Mucosa of rectum (tissue), 2 donors: ENCODE data around the gene COL18A1.

Experiments used
- H3K27ac ChIP-seq, 2 donors: one replicate each; pipeline ENCODE4 v1.7.0; 2013; ENCODE audit warnings: inconsistent platforms in 2 of 2, low read depth in 2 of 2, low read length in 2 of 2
- H3K27me3 ChIP-seq, 2 donors: one replicate each; pipeline ENCODE4 v1.7.0; 2013; ENCODE audit warnings: low read length in 2 of 2; ENCODE audit not compliant: control insufficient read depth in 2 of 2, insufficient read depth in 2 of 2
- H3K36me3 ChIP-seq, 2 donors: one replicate each; pipeline ENCODE4 v1.7.0; 2013; ENCODE audit warnings: low read length in 2 of 2; ENCODE audit not compliant: control insufficient read depth in 2 of 2, insufficient read depth in 2 of 2
- H3K4me1 ChIP-seq, 2 donors: one replicate each; pipeline ENCODE4 v1.7.0; 2013; ENCODE audit warnings: low read length in 2 of 2, mild to moderate bottlenecking in 1 of 2; ENCODE audit not compliant: control insufficient read depth in 2 of 2, insufficient read depth in 2 of 2
- H3K4me3 ChIP-seq, 2 donors: one replicate each; pipeline ENCODE4 v1.7.0; 2013; ENCODE audit warnings: low read length in 2 of 2
- H3K9ac ChIP-seq, 2 donors: one replicate each; pipeline ENCODE4 v1.7.0; 2013; ENCODE audit warnings: low read length in 2 of 2, low read depth in 1 of 2, mild to moderate bottlenecking in 1 of 2
- H3K9me3 ChIP-seq, 2 donors: one replicate each; pipeline ENCODE4 v1.7.0; 2013; ENCODE audit warnings: low read length in 2 of 2; ENCODE audit not compliant: control insufficient read depth in 2 of 2
- donor health status: healthy.
- donor health status: Normal muscosa, but diverticular disease.

COL18A1 gene

DNA sequence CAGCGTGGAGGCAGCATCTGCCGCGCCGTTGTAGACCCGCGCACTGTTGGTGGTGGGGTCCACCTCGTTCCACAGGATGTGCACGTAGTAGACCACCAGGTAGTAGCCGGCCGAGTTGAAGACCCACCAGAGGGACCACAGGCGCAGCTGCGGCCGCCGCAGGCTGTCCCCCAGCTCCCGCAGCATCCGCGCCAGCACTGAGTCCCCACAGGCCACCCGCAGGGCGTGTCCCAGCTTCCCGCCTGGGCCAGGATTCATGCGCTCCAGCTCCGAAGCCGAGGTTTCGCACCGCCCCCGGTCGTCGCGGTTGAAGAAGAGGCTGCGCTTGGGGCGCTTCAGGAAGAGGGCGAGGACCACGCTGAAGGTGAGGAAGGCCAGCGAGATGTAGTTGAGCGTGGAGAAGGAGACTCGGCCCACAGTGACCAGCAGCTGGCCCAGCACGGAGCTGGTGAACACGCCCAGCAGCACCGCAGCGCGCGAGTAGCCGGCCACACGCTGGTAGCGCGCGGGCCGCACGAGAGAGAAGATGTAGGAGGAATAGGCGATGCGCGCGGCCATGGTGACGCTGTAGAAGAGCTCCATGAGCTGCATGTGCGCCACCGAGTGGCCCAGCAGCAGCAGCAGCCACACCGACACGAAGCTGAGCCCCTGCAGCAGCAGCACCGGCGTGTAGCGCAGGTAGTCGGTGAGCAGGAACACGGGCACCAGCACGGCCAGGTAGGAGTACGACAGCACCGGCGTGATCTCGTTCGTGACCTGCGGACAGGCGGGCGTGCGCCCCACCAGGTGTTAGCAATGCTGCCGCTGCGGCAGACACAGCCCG is 126.6 kb downstream of the COL18A1 start:
- H3K4me3 ChIP-seq: no peak overlapping the region
- no peaks in the 10 kb centered on the region for H3K27me3 ChIP-seq
- no peaks in the 10 kb centered on the region for H3K9me3 ChIP-seq
- H3K4me1 ChIP-seq: peaks cover 23% of the 10 kb centered on the region in 2 donors
- H3K27ac ChIP-seq: no peak overlapping the region
- H3K9ac ChIP-seq: no peak overlapping the region
- H3K36me3 ChIP-seq: peaks cover 12 to 16% of the 10 kb centered on the region in 2 donors

DNA sequence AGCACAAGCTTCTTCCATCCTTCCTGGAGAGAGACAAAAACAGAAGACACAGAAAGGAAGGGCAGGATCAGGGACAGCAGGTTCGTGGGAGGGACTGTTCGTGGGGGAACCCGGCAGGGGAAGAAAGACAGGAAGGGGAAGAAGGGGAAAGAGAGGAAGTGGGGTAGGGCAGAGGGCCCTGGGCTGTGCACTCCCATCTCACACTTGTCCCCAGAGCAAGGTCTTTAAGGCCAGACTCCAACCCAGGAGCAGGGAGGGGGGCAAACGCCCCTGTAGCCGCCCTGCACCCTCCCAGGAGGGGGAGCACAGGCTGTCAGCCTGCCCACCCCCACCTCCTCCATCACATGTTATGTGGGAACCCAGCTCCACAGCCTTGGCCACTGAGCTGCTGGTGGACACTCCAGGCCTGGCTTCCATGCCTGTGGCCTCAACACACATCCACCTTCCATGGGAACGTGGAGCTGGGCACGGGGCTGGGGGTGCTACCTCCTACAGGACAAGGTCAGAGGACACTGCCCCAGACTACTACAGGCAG is 127.9 kb downstream of the COL18A1 start:
- Histone ChIP-seq H3K9me3 (no peaks in the 10 kb centered on the region), H3K36me3 (peaks cover 12 to 16% of the 10 kb centered on the region in 2 donors), H3K4me3 (peak overlapping the region; percentile 46 to 48), H3K27ac (peak overlapping the region; percentile 70 to 90), H3K9ac (peak overlapping the region; percentile 47 to 65), H3K27me3 (no peaks in the 10 kb centered on the region), H3K4me1 (peaks cover 23% of the 10 kb centered on the region in 2 donors)

DNA sequence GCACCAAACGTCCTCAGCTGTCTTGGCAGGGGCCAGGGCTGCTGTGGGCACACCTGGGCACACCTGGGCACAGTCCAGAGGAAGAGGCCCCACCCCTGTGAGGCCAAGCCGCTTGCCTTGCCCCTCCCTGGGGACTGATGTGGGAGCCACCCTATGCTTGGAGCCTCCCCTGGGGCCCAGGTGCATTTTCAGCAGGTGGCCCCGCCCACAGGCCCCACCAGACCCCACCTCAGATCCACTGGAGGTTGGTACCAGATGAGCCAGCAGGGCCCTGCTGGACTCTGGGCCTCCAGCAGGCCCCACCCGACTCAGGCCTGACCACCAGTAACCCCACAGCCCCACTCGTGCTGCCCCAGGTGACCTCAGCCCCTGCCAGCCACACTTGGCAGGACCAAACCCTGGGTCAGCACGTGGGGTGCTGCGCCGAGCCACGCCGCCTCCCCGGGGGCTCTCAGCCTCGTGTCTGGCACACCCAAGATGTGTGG is 128.4 kb downstream of the COL18A1 start:
- Histone ChIP-seq H3K4me1 (peaks cover 23% of the 10 kb centered on the region in 2 donors), H3K36me3 (peaks cover 12 to 16% of the 10 kb centered on the region in 2 donors), H3K4me3 (peak overlapping the region; percentile 46 to 48), H3K9ac (peak overlapping the region in 1 of 2 donors; percentile 65), H3K27me3 (no peaks in the 10 kb centered on the region), H3K27ac (peak overlapping the region; percentile 70 to 90), H3K9me3 (no peaks in the 10 kb centered on the region)

DNA sequence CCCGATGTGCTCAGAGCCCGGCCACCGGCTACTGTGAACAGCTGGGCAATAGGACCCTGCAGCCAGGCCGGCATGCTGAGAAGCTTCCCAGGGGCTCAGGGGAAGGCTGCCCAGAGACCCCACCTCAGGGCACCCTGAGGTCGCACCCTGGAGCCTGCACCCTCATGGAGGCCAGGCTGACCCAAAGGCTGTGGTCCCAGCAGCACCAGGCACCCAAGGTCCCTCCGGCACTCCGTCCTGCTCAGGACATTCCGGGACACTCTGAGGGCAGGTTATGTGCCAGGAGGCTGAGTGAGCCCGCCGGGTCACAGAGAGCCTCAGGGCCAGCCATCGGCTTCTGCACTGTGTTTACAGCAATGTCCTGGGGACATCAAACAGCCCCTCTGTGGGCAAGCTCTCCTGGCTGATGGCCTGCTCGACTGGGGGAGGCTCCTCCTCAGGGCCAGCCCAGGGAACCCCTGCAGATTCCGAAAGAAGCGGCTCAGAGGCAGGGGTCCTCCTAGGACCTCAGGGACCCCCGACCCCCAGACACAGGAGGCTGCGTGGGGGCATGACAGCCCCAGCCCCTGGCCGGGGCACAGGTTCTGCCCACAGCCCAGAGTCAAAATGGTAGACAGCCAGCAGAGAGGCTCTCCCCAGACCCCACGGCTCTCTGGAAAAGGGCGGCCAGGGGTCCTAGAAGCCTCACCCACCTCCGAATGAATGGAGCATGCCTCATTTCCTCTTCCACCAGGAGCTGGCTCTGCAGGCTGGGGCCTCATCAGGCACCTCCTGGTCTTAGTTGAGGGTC is 129.1 kb downstream of the COL18A1 start:
- peak overlapping the region; percentile 52 to 90 for H3K27ac ChIP-seq
- H3K9ac ChIP-seq: peak overlapping the region; percentile 28 to 41

DNA sequence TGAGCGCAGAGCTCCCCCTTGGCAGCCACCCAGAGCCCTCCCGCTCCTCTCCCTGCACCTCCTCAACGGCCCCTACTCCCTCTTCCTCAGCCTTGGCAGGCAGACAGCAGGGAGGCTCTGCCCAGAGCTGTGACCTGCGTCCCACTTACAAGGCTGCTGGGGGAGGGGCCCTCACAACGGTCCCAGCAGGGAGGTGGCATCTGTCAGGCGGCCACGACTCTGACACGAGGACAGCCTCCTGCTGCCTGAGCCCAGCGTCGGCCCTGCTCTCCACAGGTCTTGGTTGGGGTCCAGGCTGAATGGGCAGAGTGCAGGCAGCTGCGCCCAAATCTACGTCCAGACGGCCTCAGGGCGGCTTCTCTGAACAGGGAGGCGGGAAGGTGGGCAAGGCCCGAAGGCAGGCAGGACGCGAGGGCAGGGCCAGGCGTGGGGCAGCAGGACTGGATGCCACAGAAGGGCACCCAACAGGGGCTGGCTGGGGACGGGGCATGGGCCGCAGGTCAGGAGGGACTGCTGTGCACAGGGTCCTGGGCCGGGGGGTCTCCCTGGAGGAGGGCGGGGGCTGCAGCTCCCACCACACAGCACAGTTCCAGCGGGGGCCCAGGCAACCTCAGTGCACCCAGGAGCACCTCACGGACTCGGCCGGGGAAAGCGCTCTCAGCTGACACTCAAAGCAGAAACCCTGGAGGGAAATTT is 129.8 kb downstream of the COL18A1 start:
- Histone ChIP-seq H3K4me1 (peaks cover 23% of the 10 kb centered on the region in 2 donors), H3K27me3 (no peaks in the 10 kb centered on the region), H3K36me3 (peaks cover 5 to 6% of the 10 kb centered on the region in 2 donors), H3K9ac (peak overlapping the region in 1 of 2 donors; percentile 28), H3K9me3 (no peaks in the 10 kb centered on the region), H3K4me3 (no peak overlapping the region), H3K27ac (peak overlapping the region in 1 of 2 donors; percentile 90)

More for the DNA sequence above, 129.1 kb downstream of the COL18A1 start:
- peaks cover 23% of the 10 kb centered on the region in 2 donors for H3K4me1 ChIP-seq
- peak overlapping the region in 1 of 2 donors; percentile 2 for H3K4me3 ChIP-seq
- peaks cover 12% of the 10 kb centered on the region in 2 donors for H3K36me3 ChIP-seq
- H3K27me3 ChIP-seq: no peaks in the 10 kb centered on the region
- no peaks in the 10 kb centered on the region for H3K9me3 ChIP-seq

DNA sequence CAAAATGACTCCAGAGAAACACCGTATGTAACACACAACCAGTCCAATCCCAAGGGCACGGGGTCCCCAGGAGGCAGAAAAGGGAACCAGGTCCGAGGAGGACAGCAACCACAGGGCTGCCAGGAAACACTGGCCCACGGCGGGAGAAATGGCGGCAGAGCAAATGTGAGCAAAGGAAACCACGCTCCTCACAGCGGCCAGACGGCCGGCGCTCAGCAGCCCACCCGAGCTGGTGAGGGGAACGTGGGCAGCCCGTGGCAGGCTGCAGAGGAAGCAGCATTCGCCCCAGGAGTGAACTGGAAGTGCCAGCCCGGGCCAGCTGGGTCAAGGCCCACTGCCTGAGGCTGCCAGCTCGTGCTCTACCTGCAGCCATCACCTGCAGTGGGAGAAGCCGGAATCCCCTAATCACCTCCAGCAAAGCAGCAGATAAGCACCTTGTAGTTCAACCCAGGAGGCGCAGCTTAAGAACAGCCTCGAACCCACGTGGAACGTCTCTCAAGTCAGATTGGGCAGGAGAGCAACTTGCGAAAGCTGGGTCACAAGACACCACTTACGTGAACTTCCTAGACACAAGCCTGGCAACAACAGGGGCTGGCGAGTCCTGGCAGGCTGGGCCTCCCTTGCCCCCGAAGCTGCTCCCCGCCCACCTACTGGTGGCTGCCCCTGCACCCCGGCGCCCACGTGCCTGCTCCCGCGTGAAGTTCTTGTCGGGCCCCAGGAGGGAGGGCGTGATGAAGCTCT is 130.5 kb downstream of the COL18A1 start:
- H3K9ac ChIP-seq: no peak overlapping the region

DNA sequence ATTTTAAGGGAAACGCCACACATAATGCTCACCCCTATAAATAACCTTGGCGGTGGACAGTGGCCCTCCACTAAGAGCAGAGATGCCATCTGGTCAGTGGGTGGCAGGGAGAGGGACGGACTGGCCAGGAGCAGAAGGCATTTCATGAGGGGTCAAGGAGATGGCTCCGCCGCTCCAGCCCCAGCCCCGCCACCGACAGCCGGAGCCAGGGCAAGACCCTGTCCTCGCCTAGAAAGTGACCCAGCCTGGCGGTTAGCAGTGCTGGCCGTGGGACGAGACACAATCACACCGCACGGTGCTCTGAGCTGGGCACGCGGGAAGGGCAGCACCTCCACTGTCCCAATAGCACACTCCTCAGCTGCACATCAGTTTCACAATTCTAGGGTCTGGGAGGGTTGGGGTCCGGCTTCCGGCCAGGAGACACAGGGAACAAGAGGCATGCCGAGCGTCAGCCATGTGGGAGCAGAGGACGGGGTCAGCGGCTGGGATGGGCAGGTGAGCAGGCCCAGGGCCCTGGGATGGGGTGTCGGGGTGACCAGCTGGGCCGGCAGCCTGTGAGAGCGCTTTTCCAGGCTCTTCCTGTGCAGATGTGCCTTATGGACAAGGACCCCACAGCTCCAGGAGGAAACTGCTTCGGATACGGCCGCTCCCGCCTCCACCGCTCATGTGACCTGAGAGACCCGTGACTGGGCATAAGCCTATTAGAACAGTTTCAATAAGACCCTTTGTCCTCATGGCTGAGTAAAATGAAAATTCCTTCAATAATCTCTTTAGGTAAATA is 131.5 kb downstream of the COL18A1 start:
- H3K9me3 ChIP-seq: no peaks in the 10 kb centered on the region
- H3K9ac ChIP-seq: no peak overlapping the region
- no peaks in the 10 kb centered on the region for H3K27me3 ChIP-seq
- H3K4me3 ChIP-seq: no peak overlapping the region
- peaks cover 26% of the 10 kb centered on the region in 2 donors for H3K4me1 ChIP-seq
- H3K27ac ChIP-seq: no peak overlapping the region
- no peaks in the 10 kb centered on the region for H3K36me3 ChIP-seq

More for the DNA sequence above, 130.5 kb downstream of the COL18A1 start:
- peaks cover 23% of the 10 kb centered on the region in 2 donors for H3K4me1 ChIP-seq
- no peaks in the 10 kb centered on the region for H3K9me3 ChIP-seq
- no peaks in the 10 kb centered on the region for H3K36me3 ChIP-seq
- no peak overlapping the region for H3K27ac ChIP-seq
- no peak overlapping the region for H3K4me3 ChIP-seq
- no peaks in the 10 kb centered on the region for H3K27me3 ChIP-seq

DNA sequence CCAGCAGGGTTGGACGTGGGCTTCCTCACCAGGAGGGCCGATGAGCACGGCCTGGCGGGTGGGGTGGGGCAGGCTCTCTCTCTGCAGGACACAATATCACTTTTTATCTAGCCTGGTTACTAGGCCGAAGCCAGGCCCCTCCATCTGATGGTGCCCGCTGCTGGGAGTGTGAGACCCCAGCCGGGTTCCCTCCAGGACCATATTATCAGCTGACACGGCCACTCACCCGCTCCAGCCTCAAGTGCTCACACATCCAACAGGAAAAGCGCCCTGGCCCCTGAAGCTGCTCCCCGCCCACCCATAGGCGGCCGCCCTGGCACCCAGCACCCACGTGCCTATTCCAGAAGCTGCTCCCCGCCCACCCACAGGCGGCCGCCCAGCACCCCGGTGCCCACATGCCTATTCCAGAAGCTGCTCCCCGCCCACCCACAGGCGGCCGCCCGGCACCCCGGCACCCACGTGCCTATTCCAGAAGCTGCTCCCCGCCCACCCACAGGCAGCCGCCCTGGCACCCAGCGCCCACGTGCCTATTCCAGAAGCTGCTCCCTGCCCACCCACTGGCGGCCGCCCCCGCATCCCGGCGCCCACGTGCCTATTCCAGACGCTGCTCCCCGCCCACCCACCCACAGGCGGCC is 132.3 kb downstream of the COL18A1 start:
- Histone ChIP-seq H3K27ac (no peak overlapping the region), H3K36me3 (no peaks in the 10 kb centered on the region), H3K4me1 (peaks cover 28% of the 10 kb centered on the region in 2 donors), H3K9me3 (no peaks in the 10 kb centered on the region), H3K27me3 (no peaks in the 10 kb centered on the region), H3K4me3 (no peak overlapping the region), H3K9ac (no peak overlapping the region)
